Ascending aorta (tissue), 2 donors: ENCODE measurements around the gene RSPH3. TPM values are rescaled to one million over a fixed set of nuclear protein-coding genes. Genes with fewer than 3 reads are reported as not detected.

Experiments
- DNase-seq, 2 donors: peaks; one replicate each; pipeline ENCODE4 v3.0.0-alpha.2; 2019; ENCODE audit warnings: low spot score in 2 of 2
- H3K27ac ChIP-seq, 2 donors: fragments of 200-600 bp; sonication (generic); one replicate each; pipeline ENCODE4 v1.5.1; 2016 to 2017; ENCODE audit warnings: mild to moderate bottlenecking in 1 of 2
- H3K27me3 ChIP-seq: fragments of 200-600 bp; sonication (generic); one replicate; pipeline ENCODE4 v1.5.1; 2017
- H3K36me3 ChIP-seq, 2 donors: fragments of 200-600 bp; sonication (generic); one replicate each; pipeline ENCODE4 v1.5.1; 2016
- H3K4me1 ChIP-seq, 2 donors: fragments of 200-600 bp; sonication (generic); one replicate each; pipeline ENCODE4 v1.5.1; 2016 to 2017; ENCODE audit warnings: mild to moderate bottlenecking in 1 of 2
- H3K4me3 ChIP-seq, 2 donors: fragments of 200-600 bp; sonication (generic); one replicate each; pipeline ENCODE4 v1.5.1; 2016 to 2017; ENCODE audit warnings: mild to moderate bottlenecking in 1 of 2
- H3K9me3 ChIP-seq, 2 donors: fragments of 200-600 bp; sonication (generic); one replicate each; pipeline ENCODE4 v1.5.1; 2016
- CTCF ChIP-seq, 3 experiments: fragments of 200-600 bp in 2 of 3; fragments of 450-650 bp in 1 of 3; sonication (generic) in 2 of 3; IDR thresholded peaks; one replicate each; pipeline ENCODE4 v1.5.1; 2016 to 2019; ENCODE audit warnings: antibody characterized with exemption in 3 of 3, mild to moderate bottlenecking in 1 of 3, moderate library complexity in 1 of 3
- intact Hi-C: fragments of 100-400 bp; cut with DNase I; formaldehyde crosslinking; loops from one replicate; pipeline ENCODE4 v1.15.1; 2023
- total RNA-seq: library from RNA; depleted of rRNA; stranded (reverse); fragments of >200 nt; gene quantifications from one replicate; pipeline ENCODE4 v1.1.0, GENCODE V29; 2016

Gene RSPH3
- 8.8 TPM for total RNA-seq

- intact Hi-C loops, result loop anchor here (5.0 kb wide), 2 partner anchors 183 to 293 kb away; partner anchors contain the start of gene EZR
- Histone ChIP-seq H3K27ac (peak within 1 kb of the TSS; percentile 57 to 61), H3K27me3 (no peaks in the 10 kb centered on the region), H3K36me3 (no peaks in the 10 kb centered on the region), H3K4me1 (peaks cover 0 to 2% of the 10 kb centered on the region in 2 donors), H3K4me3 (peak within 1 kb of the TSS; percentile 66 to 83), H3K9me3 (no peaks in the 10 kb centered on the region)
- peak; percentile 51 to 94 for DNase-seq
- peak in 1 of 3 experiments; percentile 29 for TF ChIP-seq CTCF (IDR thresholded peaks at IDR 0.05)
These were observed at the start of gene RSPH3 for GRCh38 chr6:158999666-159000403. Gene RSPH3, minus strand, starts transcription at chr6:159000202. Its CDS starts 652 bp downstream, at chr6:158999550.

DNA sequence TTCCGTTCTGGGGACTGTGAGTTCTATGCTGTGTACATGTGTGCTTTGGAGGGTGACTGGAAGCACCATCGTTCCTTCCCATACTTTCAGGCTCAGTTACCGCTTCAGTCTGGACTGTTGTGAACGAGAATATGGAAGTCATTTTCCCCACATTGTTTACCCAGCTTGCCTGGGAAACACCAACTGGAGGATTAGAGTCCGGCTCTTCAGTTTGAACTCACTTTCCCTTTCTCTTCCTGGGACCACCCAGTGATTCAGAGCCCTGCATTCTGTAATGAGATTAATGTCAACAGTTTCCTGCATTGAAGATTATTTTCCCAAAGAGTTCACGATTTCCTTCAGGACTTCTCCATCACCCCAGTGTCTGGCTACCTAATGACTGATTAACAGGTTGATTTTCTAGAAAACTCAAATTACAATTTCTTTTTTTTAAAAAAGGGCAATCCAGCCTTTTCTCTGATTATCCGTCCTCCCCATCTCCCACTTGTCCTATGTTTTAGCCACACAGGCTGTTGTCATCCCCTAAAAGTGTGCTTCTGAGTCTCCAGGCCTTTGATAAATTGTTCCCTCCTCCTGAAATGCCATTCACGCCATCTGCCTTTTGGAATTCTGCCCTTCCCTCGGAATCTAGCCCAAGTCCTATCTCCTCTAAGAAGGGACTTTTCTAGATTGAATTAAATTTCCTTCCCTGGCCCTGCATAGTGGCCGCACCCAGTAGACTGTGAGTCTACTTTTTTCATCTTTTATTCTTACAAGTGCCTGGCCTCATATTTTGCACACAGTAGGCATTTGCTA is 48.1 kb upstream of the RSPH3 start:
- intact Hi-C loops, result no loop called here
- H3K4me1 ChIP-seq, result no peaks in the 10 kb centered on the region
- H3K27ac ChIP-seq, result no peak overlapping the region
- H3K36me3 ChIP-seq, result no peaks in the 10 kb centered on the region
- no peaks in the 10 kb centered on the region for H3K27me3 ChIP-seq
- TF ChIP-seq CTCF (IDR thresholded peaks at IDR 0.05), result no peak
- no peaks in the 10 kb centered on the region for H3K9me3 ChIP-seq
- H3K4me3 ChIP-seq, result no peak overlapping the region
- no peak for DNase-seq

DNA sequence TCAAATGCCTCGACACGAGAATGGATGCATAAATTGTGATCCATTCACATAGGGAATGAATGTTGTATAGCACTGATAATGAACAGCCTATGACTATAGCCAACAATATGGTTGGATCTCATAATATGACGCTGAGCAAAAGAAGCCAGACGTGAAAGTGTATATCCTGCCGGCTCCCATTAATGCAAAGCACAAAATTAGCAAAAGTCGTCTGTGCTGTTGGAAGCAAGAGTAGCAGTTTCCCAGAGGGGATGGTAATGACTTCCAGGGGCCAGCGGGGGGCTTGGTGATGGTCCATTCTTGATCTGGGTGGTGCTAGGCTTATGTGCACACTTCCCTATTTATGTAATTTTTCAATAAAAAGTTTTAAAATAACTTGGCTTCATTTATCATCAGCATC is 45.8 kb upstream of the RSPH3 start:
- no peaks in the 10 kb centered on the region for H3K27me3 ChIP-seq
- no peaks in the 10 kb centered on the region for H3K9me3 ChIP-seq
- H3K36me3 ChIP-seq, result no peaks in the 10 kb centered on the region
- intact Hi-C loops, result no loop called here
- no peaks in the 10 kb centered on the region for H3K4me1 ChIP-seq
- H3K4me3 ChIP-seq, result no peak overlapping the region
- TF ChIP-seq CTCF (IDR thresholded peaks at IDR 0.05), result no peak
- H3K27ac ChIP-seq, result no peak overlapping the region
- DNase-seq, result no peak

- Histone ChIP-seq H3K4me1 (no peaks in the 10 kb centered on the region), H3K27ac (no peak within 1 kb of the TSS), H3K27me3 (no peaks in the 10 kb centered on the region), H3K4me3 (peak within 1 kb of the TSS; percentile 19 to 29), H3K9me3 (no peaks in the 10 kb centered on the region), H3K36me3 (no peaks in the 10 kb centered on the region)
- intact Hi-C loops, result no loop called here
- peak; percentile 43 to 86 for DNase-seq
- no peak for TF ChIP-seq CTCF (IDR thresholded peaks at IDR 0.05)
These were observed 45.1 kb upstream of the RSPH3 start, which contains the start of gene TAGAP for GRCh38 chr6:159044899-159045727. Gene TAGAP, minus strand, starts transcription at chr6:159044991. Its CDS starts 845 bp downstream, at chr6:159044146.

- Histone ChIP-seq H3K4me3 (peak overlapping the region in 1 of 2 donors; percentile 29), H3K27me3 (no peaks in the 10 kb centered on the region), H3K4me1 (no peaks in the 10 kb centered on the region), H3K27ac (no peak overlapping the region), H3K36me3 (no peaks in the 10 kb centered on the region), H3K9me3 (no peaks in the 10 kb centered on the region)
- no peak for DNase-seq
- no peak for TF ChIP-seq CTCF (IDR thresholded peaks at IDR 0.05)
- intact Hi-C loops, result no loop called here
These were observed 43.9 kb upstream of the RSPH3 start for GRCh38 chr6:159043947-159044346.
